ENCODE data around the gene GAS2L3.
"Not testable (repeated sequence)": the region's sequence is repeated elsewhere in the genome, so short reads cannot be mapped to it uniquely, and the experiment has no call there.

GAS2L3 gene

DNA sequence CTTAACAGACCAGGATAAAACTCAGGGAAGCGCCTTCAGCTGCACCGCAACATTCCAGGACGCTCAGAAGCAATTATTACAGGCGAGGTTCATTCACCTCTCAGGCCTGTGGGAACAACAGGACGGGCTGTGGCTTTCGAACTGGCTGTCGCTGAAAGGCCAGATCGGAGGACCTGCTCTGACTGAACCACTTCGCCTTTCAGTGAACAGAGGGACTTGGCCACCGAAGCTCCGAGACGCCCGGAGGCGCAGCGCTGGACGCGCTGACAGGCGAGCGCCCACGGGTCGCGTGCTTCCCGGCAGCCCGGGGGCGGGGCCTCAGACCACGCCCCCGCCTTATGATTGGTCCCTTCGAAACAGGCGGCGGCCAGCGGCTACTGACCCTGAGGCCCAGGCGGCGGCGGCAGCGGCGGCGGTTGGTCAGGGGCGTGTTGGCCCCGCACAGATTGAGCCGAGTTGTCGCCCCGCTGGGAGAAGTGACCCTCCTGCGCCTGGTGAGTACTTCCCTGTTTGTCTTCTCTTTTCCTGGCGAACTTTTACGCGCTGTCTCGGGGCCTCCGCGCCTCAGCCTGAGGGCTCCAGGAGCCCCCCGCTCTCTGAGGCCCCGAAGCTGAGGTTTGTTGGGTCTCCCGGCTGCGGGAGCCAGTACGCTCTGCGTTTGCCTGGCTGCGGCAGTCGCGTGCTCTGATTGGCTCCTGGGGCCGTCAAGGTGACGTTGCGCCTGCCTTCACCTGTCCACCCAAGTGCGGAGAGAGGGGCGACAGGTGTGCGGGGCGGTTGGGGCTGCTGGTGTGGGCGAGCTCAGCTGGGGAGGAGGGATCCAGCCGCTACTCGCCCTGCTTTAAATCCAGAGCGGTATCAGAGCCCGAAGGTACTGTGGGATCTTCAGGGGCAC, at the start of gene GAS2L3:
Gene GAS2L3, plus strand, starts transcription at position 393 of the 895 bp plus-strand sequence. CDS start 21,221 bp downstream, outside the sequence.
- DNase-seq, result peak; percentile 79

DNA sequence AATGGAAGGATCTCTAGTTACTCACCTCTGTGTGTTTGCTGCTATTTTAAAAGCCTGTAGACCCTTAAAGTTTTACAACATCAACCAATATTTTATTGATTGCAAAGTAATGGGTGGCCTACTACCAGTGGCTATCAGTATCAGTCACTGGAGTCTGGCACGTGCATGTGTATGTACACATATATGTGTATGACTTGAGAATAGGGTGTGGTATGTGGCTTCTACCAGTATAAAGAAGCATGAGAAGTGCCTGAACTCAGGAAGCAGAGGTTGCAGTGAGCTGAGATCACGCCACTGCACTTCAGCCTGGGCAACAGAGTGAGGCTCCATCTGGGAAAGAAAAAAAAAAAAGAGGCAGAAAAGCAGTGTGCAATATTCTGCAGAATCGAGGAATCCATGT, 45.5 kb upstream of the GAS2L3 start:
- no peak for DNase-seq

- DNase-seq, result no peak
Observed at GRCh38 chr12:100528471-100529127, 44.9 kb upstream of the GAS2L3 start.

- DNase-seq, result no peak
Observed at GRCh38 chr12:100529756-100530350, 43.6 kb upstream of the GAS2L3 start.

DNA sequence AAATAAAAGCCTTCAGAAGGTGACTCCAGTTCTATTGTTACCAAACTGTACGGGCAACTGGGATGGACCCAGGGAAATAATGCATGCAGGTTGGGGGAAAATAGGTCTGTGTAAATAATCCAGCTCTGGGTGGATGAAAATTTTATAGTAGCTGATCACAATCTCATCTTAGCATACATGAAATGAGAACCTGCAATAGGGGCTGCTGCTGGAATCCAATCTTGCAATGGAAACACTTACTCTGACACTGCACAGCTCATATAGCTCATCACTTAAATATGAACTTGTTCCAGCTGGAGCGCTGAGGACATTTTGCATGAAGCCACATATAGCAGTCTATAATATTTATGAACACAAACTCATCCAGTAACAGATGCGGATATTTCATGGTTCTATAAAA, 40.1 kb upstream of the GAS2L3 start:
- no peak for DNase-seq

- DNase-seq, result no peak
Observed at GRCh38 chr12:100534625-100535227, 38.8 kb upstream of the GAS2L3 start.

- no peak for DNase-seq
Observed at GRCh38 chr12:100539202-100539601, 34.3 kb upstream of the GAS2L3 start.

DNA sequence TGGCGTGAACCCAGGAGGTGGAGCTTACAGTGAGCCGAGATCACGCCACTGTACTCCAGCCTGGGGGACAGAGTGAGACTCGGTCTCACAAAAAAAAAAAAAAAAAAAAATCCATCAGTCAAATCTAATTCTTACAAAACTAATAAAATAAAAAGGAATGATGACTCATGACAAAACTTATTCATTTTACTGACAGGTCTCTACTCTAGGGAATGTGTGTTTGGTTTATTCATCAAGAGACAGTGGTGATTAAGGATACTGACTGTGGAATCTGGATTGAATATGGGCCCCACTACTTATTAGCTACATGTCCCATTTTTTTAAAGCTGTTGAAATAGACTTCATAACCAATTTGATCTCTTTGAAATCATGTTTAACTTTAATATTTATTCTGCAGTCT, 29.3 kb upstream of the GAS2L3 start:
- DNase-seq, result no peak

DNA sequence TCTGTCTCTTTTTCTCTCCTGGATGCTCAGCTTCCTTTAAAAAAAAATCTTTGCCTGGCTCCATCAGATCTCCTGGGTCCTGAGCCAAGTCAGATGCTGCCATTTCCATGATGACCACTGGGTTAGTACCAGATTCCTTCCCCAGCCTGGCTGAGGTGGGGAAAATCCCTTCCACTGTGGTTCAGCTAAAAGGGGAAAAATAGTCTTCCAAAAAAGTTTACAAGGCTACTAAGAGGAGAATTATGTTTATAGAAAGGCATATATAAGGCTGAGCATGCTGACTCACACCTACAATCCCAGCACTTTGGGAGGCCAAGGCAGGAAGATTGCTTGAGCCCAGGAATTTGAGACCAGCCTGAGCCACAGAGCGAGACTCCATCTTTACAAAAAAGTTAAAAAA, 28.4 kb upstream of the GAS2L3 start:
- DNase-seq, result no peak

- no peak for DNase-seq
Observed at GRCh38 chr12:100553936-100554335, 19.5 kb upstream of the GAS2L3 start.

- no peak for DNase-seq
Observed at GRCh38 chr12:100554608-100555077, 18.8 kb upstream of the GAS2L3 start.

- DNase-seq, result no peak
Observed at GRCh38 chr12:100555722-100556121, 17.8 kb upstream of the GAS2L3 start.

- DNase-seq, result no peak
Observed at GRCh38 chr12:100557357-100557756, 16.1 kb upstream of the GAS2L3 start.

DNA sequence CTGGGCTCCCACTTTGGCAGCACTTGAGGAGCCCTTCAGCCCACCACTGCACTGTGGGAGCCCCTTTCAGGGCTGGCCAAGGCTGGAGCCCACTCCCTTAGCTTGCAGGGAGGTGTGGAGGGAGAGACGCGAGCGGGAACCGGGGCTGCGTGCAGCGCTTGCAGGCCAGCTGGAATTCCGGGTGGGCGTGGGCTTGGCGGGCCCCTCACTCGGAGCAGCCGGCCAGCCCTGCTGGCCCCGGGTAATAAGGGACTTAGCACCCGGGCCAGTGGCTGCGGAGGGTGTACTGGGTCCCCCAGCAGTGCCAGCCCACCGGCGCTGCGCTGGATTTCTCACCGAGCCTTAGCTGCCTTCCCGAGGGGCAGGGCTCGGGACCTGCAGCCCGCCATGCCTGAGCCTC, 14.2 kb upstream of the GAS2L3 start:
- DNase-seq, result not testable (repeated sequence)

GRCh38 chr12:100564090-100564489, 9.4 kb upstream of the GAS2L3 start:
- no peak for DNase-seq

- no peak for DNase-seq
Observed at GRCh38 chr12:100564905-100565467, 8.5 kb upstream of the GAS2L3 start.

DNA sequence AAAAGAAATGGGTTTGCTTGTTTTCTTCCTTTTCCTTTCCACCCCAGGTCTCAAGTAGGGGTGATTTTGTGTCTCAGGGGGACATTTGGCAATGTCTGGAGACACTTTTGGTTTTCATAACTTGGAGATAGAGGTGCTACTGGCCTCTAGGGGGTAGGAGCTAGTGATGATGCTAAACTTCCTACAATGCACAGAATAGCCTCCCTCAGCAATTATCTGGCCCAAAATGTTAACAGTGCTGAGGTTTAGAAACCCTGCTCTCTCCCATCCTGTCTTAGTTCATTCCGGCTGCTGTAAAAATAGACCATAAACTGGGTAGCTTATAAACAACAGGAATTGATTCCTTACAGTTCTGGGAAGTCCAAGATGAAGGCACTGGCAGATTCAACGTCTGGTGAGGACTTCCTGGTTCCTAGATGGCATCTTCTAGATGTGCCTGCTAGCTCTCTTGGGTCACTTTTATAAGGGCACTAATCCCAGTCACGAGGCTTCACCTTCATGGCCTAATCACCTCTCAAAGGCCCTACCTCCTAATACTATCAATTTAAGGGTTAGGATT, 7.4 kb upstream of the GAS2L3 start:
- DNase-seq, result no peak

GRCh38 chr12:100566887-100567637, 6.4 kb upstream of the GAS2L3 start:
- peak; percentile 44 for DNase-seq

DNA sequence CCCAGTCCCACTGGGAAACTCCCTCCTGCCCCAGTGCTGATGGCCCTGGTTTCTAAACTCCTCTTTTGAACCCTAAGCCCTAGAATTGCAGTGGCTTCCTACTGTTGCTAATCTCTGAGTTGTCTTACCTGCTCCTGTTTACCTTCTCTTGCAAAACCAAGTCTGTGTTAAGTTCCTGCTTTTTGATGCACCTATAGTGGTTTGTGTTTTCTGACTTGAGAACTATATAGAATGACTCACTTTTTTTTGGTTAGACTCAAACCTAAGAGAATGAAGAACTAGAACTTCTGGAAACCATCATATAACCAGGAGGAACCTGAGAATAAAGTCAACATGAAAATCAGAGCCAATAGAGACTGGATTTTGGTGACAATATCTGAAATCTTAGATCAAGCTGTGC, 5.5 kb upstream of the GAS2L3 start:
- no peak for DNase-seq

DNA sequence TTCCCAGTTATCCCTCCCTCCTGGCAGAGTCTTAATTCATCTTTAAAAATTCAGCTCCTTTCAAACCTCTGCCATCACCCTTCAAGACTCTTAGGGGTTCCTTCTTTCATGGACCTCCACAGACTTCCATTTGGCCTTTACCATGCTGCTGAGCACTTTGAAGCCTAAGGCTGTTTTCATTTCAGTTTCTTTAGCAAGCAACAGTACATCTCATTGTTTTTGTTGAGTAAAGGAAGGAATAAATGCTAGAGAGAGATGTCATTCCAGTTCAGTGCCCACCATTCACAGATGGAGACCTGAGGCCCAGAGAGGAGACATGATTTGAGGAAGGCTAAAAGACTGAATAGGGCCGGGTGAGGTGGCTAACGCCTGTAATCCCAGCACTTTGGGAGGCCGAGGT, 1.3 kb upstream of the GAS2L3 start:
- DNase-seq, result no peak

- DNase-seq, result no peak
Observed at GRCh38 chr12:100574187-100575074, 947 bp downstream of the GAS2L3 start.
